ENCODE results near the gene NGEF. TPM values are rescaled to one million over a fixed set of nuclear protein-coding genes. Genes with fewer than 3 reads are reported as not detected.

Gene NGEF
- polyA plus RNA-seq, 2 donors, result 8.4 to 11.4 TPM

GRCh38 chr2:233035426-233036161, 22.5 kb upstream of the NGEF start:
- H3K36me3 ChIP-seq (ENCODE audit: control insufficient read depth in 2 of 2, insufficient read depth in 2 of 2, low read length in 1 of 2), result no peaks in the 10 kb centered on the region
- WGBS, 2 donors, result 92 to 95% methylated on average over 23 of the region's 23 CpGs
- no peaks in the 10 kb centered on the region for H3K27me3 ChIP-seq (ENCODE audit: control insufficient read depth in 1 of 2, insufficient read depth in 2 of 2, low read length in 2 of 2)
- H3K4me1 ChIP-seq (ENCODE audit: control insufficient read depth in 2 of 2, insufficient read depth in 2 of 2, low read length in 1 of 2), result peaks cover 0 to 3% of the 10 kb centered on the region in 2 donors
- H3K9me3 ChIP-seq (ENCODE audit: control insufficient read depth in 2 of 2, insufficient read depth in 1 of 2, low read depth in 1 of 2, low read length in 1 of 2), result peaks cover 0 to 7% of the 10 kb centered on the region in 2 donors
- H3K4me3 ChIP-seq (ENCODE audit: low read depth in 1 of 2, low read length in 2 of 2), result no peak overlapping the region
- H3K27ac ChIP-seq (ENCODE audit: low read depth in 2 of 2, low read length in 1 of 2), result no peak overlapping the region

- Histone ChIP-seq H3K27ac (ENCODE audit: low read depth in 2 of 2, low read length in 1 of 2) (no peak overlapping the region), H3K4me3 (ENCODE audit: low read depth in 1 of 2, low read length in 2 of 2) (no peak overlapping the region), H3K4me1 (ENCODE audit: control insufficient read depth in 2 of 2, insufficient read depth in 2 of 2, low read length in 1 of 2) (peaks cover 0 to 3% of the 10 kb centered on the region in 2 donors), H3K36me3 (ENCODE audit: control insufficient read depth in 2 of 2, insufficient read depth in 2 of 2, low read length in 1 of 2) (no peaks in the 10 kb centered on the region), H3K27me3 (ENCODE audit: control insufficient read depth in 1 of 2, insufficient read depth in 2 of 2, low read length in 2 of 2) (no peaks in the 10 kb centered on the region), H3K9me3 (ENCODE audit: control insufficient read depth in 2 of 2, insufficient read depth in 1 of 2, low read depth in 1 of 2, low read length in 1 of 2) (peaks cover 0 to 7% of the 10 kb centered on the region in 2 donors)
- WGBS, 2 donors, result 93 to 95% methylated on average over 37 of the region's 37 CpGs
Measured at GRCh38 chr2:233034091-233034882, 21.2 kb upstream of the NGEF start.

DNA sequence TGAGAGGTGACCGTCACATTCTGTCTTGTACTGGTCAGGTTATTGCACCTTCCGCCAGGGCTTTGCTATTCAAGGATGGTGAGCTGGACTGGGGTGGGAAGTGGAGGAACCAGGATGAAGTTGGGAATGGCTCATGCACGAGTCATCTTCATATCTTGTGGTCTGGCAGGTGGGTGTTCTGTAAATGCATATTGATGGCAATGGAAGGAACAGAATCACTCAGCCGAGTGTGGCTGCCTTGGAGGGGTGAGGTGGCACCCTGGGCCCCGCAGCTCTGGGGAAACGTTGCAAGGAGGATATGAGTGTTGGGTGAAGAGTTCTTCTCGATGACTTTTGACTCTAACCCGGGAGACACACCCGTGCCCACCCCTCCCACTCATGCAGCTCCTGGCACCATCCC, 20.6 kb upstream of the NGEF start:
- Histone ChIP-seq H3K27me3 (ENCODE audit: control insufficient read depth in 1 of 2, insufficient read depth in 2 of 2, low read length in 2 of 2) (no peaks in the 10 kb centered on the region), H3K4me1 (ENCODE audit: control insufficient read depth in 2 of 2, insufficient read depth in 2 of 2, low read length in 1 of 2) (peaks cover 0 to 3% of the 10 kb centered on the region in 2 donors), H3K36me3 (ENCODE audit: control insufficient read depth in 2 of 2, insufficient read depth in 2 of 2, low read length in 1 of 2) (no peaks in the 10 kb centered on the region), H3K9me3 (ENCODE audit: control insufficient read depth in 2 of 2, insufficient read depth in 1 of 2, low read depth in 1 of 2, low read length in 1 of 2) (peaks cover 0 to 7% of the 10 kb centered on the region in 2 donors), H3K4me3 (ENCODE audit: low read depth in 1 of 2, low read length in 2 of 2) (no peak overlapping the region), H3K27ac (ENCODE audit: low read depth in 2 of 2, low read length in 1 of 2) (no peak overlapping the region)
- 63 to 65% methylated on average over 9 of the region's 9 CpGs for WGBS, 2 donors

GRCh38 chr2:233032551-233033320, 19.7 kb upstream of the NGEF start, which contains the start of gene NEU2:
Gene NEU2 (plus strand): TSS chr2:233032672. CDS start chr2:233032672, 0 bp downstream.
- no peaks in the 10 kb centered on the region for H3K36me3 ChIP-seq (ENCODE audit: control insufficient read depth in 2 of 2, insufficient read depth in 2 of 2, low read length in 1 of 2)
- H3K27me3 ChIP-seq (ENCODE audit: control insufficient read depth in 1 of 2, insufficient read depth in 2 of 2, low read length in 2 of 2), result no peaks in the 10 kb centered on the region
- WGBS, 2 donors, result 90 to 91% methylated on average over 13 of the region's 13 CpGs
- H3K4me1 ChIP-seq (ENCODE audit: control insufficient read depth in 2 of 2, insufficient read depth in 2 of 2, low read length in 1 of 2), result peaks cover 0 to 3% of the 10 kb centered on the region in 2 donors
- no peak within 1 kb of the TSS for H3K4me3 ChIP-seq (ENCODE audit: low read depth in 1 of 2, low read length in 2 of 2)
- H3K27ac ChIP-seq (ENCODE audit: low read depth in 2 of 2, low read length in 1 of 2), result no peak within 1 kb of the TSS
- H3K9me3 ChIP-seq (ENCODE audit: control insufficient read depth in 2 of 2, insufficient read depth in 1 of 2, low read depth in 1 of 2, low read length in 1 of 2), result peaks cover 0 to 7% of the 10 kb centered on the region in 2 donors

- WGBS, 2 donors, result 83 to 84% methylated on average over 27 of the region's 27 CpGs
Measured at GRCh38 chr2:233031556-233032500, 18.8 kb upstream of the NGEF start.

GRCh38 chr2:233029321-233029720, 16.3 kb upstream of the NGEF start:
- no peak overlapping the region for H3K4me3 ChIP-seq (ENCODE audit: low read depth in 1 of 2, low read length in 2 of 2)
- no peaks in the 10 kb centered on the region for H3K4me1 ChIP-seq (ENCODE audit: control insufficient read depth in 2 of 2, insufficient read depth in 2 of 2, low read length in 1 of 2)
- no peaks in the 10 kb centered on the region for H3K27me3 ChIP-seq (ENCODE audit: control insufficient read depth in 1 of 2, insufficient read depth in 2 of 2, low read length in 2 of 2)
- H3K9me3 ChIP-seq (ENCODE audit: control insufficient read depth in 2 of 2, insufficient read depth in 1 of 2, low read depth in 1 of 2, low read length in 1 of 2), result no peaks in the 10 kb centered on the region
- H3K36me3 ChIP-seq (ENCODE audit: control insufficient read depth in 2 of 2, insufficient read depth in 2 of 2, low read length in 1 of 2), result no peaks in the 10 kb centered on the region
- no peak overlapping the region for H3K27ac ChIP-seq (ENCODE audit: low read depth in 2 of 2, low read length in 1 of 2)
- 89 to 90% methylated on average over 9 of the region's 9 CpGs for WGBS, 2 donors

More at GRCh38 chr2:233031556-233032500, 18.8 kb upstream of the NGEF start:
- no peaks in the 10 kb centered on the region for H3K27me3 ChIP-seq (ENCODE audit: control insufficient read depth in 1 of 2, insufficient read depth in 2 of 2, low read length in 2 of 2)
- H3K36me3 ChIP-seq (ENCODE audit: control insufficient read depth in 2 of 2, insufficient read depth in 2 of 2, low read length in 1 of 2), result no peaks in the 10 kb centered on the region
- no peak overlapping the region for H3K4me3 ChIP-seq (ENCODE audit: low read depth in 1 of 2, low read length in 2 of 2)
- no peak overlapping the region for H3K27ac ChIP-seq (ENCODE audit: low read depth in 2 of 2, low read length in 1 of 2)
- peaks cover 0 to 3% of the 10 kb centered on the region in 2 donors for H3K4me1 ChIP-seq (ENCODE audit: control insufficient read depth in 2 of 2, insufficient read depth in 2 of 2, low read length in 1 of 2)
- H3K9me3 ChIP-seq (ENCODE audit: control insufficient read depth in 2 of 2, insufficient read depth in 1 of 2, low read depth in 1 of 2, low read length in 1 of 2), result peaks cover 0 to 7% of the 10 kb centered on the region in 2 donors

DNA sequence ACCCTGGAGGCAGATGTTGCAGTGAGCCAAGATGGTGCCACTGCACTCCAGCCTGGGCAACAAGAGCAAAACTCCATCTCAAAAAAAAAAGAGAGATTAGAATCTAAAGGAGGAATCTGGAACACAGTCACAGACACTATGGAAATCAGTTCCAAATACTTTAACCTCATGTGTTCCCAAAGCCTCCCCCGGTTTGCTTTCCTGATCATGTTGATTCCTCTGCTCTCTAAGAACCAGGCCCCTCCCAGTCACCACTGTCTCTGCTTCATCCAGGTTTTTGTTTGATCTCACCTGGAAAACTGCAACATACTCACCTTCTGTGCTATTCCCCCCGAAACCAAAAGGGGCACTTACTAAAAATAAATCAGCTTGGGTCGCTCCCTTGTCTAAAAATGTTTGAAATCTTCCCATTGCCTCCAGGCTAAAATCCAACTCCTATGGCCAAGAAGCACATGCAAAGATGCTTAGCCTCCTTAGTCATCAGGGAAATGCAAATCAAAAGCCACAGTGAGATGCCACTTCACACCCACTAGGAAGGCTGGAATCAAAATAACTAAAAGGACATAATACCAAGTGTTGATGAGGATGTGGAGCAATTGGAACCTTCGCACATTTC, 13.2 kb upstream of the NGEF start:
- 52 to 64% methylated on average over 4 of the region's 4 CpGs for WGBS, 2 donors
- no peak overlapping the region for H3K4me3 ChIP-seq (ENCODE audit: low read depth in 1 of 2, low read length in 2 of 2)
- H3K36me3 ChIP-seq (ENCODE audit: control insufficient read depth in 2 of 2, insufficient read depth in 2 of 2, low read length in 1 of 2), result no peaks in the 10 kb centered on the region
- H3K27me3 ChIP-seq (ENCODE audit: control insufficient read depth in 1 of 2, insufficient read depth in 2 of 2, low read length in 2 of 2), result no peaks in the 10 kb centered on the region
- no peak overlapping the region for H3K27ac ChIP-seq (ENCODE audit: low read depth in 2 of 2, low read length in 1 of 2)
- H3K9me3 ChIP-seq (ENCODE audit: control insufficient read depth in 2 of 2, insufficient read depth in 1 of 2, low read depth in 1 of 2, low read length in 1 of 2), result no peaks in the 10 kb centered on the region
- peaks cover 0 to 6% of the 10 kb centered on the region in 2 donors for H3K4me1 ChIP-seq (ENCODE audit: control insufficient read depth in 2 of 2, insufficient read depth in 2 of 2, low read length in 1 of 2)

GRCh38 chr2:233025706-233026105, 12.7 kb upstream of the NGEF start:
- H3K4me1 ChIP-seq (ENCODE audit: control insufficient read depth in 2 of 2, insufficient read depth in 2 of 2, low read length in 1 of 2), result peaks cover 0 to 6% of the 10 kb centered on the region in 2 donors
- no peaks in the 10 kb centered on the region for H3K9me3 ChIP-seq (ENCODE audit: control insufficient read depth in 2 of 2, insufficient read depth in 1 of 2, low read depth in 1 of 2, low read length in 1 of 2)
- H3K27me3 ChIP-seq (ENCODE audit: control insufficient read depth in 1 of 2, insufficient read depth in 2 of 2, low read length in 2 of 2), result no peaks in the 10 kb centered on the region
- no peak overlapping the region for H3K4me3 ChIP-seq (ENCODE audit: low read depth in 1 of 2, low read length in 2 of 2)
- WGBS, 2 donors, result 80 to 86% methylated on average over 7 of the region's 7 CpGs
- no peaks in the 10 kb centered on the region for H3K36me3 ChIP-seq (ENCODE audit: control insufficient read depth in 2 of 2, insufficient read depth in 2 of 2, low read length in 1 of 2)
- no peak overlapping the region for H3K27ac ChIP-seq (ENCODE audit: low read depth in 2 of 2, low read length in 1 of 2)
